Measurements from ENCODE around the gene SORBS1. TPM values are rescaled to one million over a fixed set of nuclear protein-coding genes. Genes with fewer than 3 reads are reported as not detected.

SORBS1 gene
- total RNA-seq, 4 donors from 2014 or later, result 92.2 to 308 (median 150) TPM

- Histone ChIP-seq H3K4me3 (no peak overlapping the region), H3K36me3 (no peaks in the 10 kb centered on the region), H3K27ac (peak overlapping the region; percentile 74 to 94 (median 83)), H3K27me3 (no peaks in the 10 kb centered on the region), H3K9me3 (no peaks in the 10 kb centered on the region), H3K4me1 (peaks cover 30 to 76% (median 43%) of the 10 kb centered on the region in 4 donors)
- TF ChIP-seq CTCF (IDR thresholded peaks at IDR 0.05), result no peak
- TF ChIP-seq EP300 (IDR thresholded peaks at IDR 0.05; ENCODE audit: low read depth), result no peak
- no peak for TF ChIP-seq POLR2A (IDR thresholded peaks at IDR 0.05)
- no peak for TF ChIP-seq POLR2AphosphoS5 (IDR thresholded peaks at IDR 0.05)
- in situ Hi-C loops (cut with MboI; ENCODE audit: low pct_ligation_motif_present in 1 of 4, low pct_unique_long_range_greater_than_20kb in 1 of 4, low sequenced_read_pairs in 3 of 4) (no loop called here), intact Hi-C loops (cut with DNase I; ENCODE audit: low total_unique reads) (no loop called here)
- no peak for DNase-seq
- 53 to 68% methylated on average over 3 to 12 of the region's 12 CpGs for WGBS, 2 donors (ENCODE audit: low coverage in 1 of 2)
Measured at GRCh38 chr10:95544783-95545500, 16.2 kb downstream of the SORBS1 start.

DNA sequence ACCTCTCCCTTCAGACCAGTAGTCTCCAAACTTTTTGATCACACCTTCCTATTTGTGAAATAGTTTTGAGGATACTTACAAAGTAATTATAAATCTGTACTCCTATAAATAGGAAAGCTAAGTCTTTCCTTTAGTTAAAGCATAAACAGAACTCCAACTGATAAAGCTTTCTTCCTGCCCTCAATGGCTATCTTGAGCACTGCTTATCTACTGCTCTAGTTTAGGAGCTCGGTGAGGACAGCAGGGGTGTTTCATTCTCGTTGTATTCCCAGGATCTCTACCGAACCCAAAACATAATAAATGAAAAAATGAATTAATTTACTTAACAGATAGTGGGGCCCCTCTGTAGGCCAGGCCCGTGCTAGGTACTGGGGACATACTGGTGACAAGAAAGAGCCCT is 17.7 kb downstream of the SORBS1 start:
- no peak for TF ChIP-seq POLR2AphosphoS5 (IDR thresholded peaks at IDR 0.05)
- TF ChIP-seq POLR2A (IDR thresholded peaks at IDR 0.05), result no peak
- TF ChIP-seq EP300 (IDR thresholded peaks at IDR 0.05; ENCODE audit: low read depth), result no peak
- no peak for DNase-seq
- H3K4me3 ChIP-seq, result no peak overlapping the region
- intact Hi-C loops (cut with DNase I; ENCODE audit: low total_unique reads), result no loop called here
- H3K9me3 ChIP-seq, result no peaks in the 10 kb centered on the region
- WGBS, 2 donors (ENCODE audit: low coverage in 1 of 2), result 46 to 100% methylated on average over 1 to 4 of the region's 4 CpGs
- H3K36me3 ChIP-seq, result no peaks in the 10 kb centered on the region
- in situ Hi-C loops (cut with MboI; ENCODE audit: low pct_ligation_motif_present in 1 of 4, low pct_unique_long_range_greater_than_20kb in 1 of 4, low sequenced_read_pairs in 3 of 4), result no loop called here
- H3K27me3 ChIP-seq, result no peaks in the 10 kb centered on the region
- peaks cover 31 to 81% (median 44%) of the 10 kb centered on the region in 4 donors for H3K4me1 ChIP-seq
- H3K27ac ChIP-seq, result peak overlapping the region; percentile 74 to 94 (median 83)

DNA sequence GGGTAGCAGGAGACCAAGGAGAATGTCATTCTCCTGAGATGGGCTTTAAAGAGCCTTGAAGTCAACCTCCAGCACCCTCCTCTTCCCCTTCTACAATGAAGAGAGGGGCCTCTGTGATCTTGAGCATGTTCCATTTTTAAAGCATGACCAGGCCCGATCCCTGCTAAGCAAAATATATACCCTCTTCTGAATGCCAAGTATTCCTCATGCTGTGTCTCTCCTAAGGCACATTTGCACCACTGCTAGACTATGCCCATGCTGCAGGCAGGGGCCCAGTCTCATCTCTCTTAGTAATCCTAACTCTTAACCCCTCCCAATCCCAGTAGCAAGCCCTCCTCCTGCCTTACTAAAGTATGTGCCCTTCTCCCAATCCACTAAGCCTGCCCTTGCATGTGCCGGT is 18.4 kb downstream of the SORBS1 start:
- Histone ChIP-seq H3K4me1 (peaks cover 28 to 77% (median 44%) of the 10 kb centered on the region in 4 donors), H3K27me3 (no peaks in the 10 kb centered on the region), H3K9me3 (no peaks in the 10 kb centered on the region), H3K27ac (peak overlapping the region; percentile 74 to 94 (median 83)), H3K36me3 (no peaks in the 10 kb centered on the region), H3K4me3 (no peak overlapping the region)
- intact Hi-C loops (cut with DNase I; ENCODE audit: low total_unique reads), result no loop called here
- no peak for TF ChIP-seq CTCF (IDR thresholded peaks at IDR 0.05)
- no peak for TF ChIP-seq EP300 (IDR thresholded peaks at IDR 0.05; ENCODE audit: low read depth)
- TF ChIP-seq POLR2A (IDR thresholded peaks at IDR 0.05), result no peak
- no peak for TF ChIP-seq POLR2AphosphoS5 (IDR thresholded peaks at IDR 0.05)
- WGBS, 2 donors (ENCODE audit: low coverage in 1 of 2), result 81% methylated on average over 2 of the region's 2 CpGs; no CpG with 5 or more reads in 1 of the 2 donors
- DNase-seq, result no peak
- in situ Hi-C loops (cut with MboI; ENCODE audit: low pct_ligation_motif_present in 1 of 4, low pct_unique_long_range_greater_than_20kb in 1 of 4, low sequenced_read_pairs in 3 of 4), result no loop called here

GRCh38 chr10:95542330-95542729 is 18.8 kb downstream of the SORBS1 start:
- H3K4me1 ChIP-seq, result peaks cover 23 to 73% (median 45%) of the 10 kb centered on the region in 4 donors

More at GRCh38 chr10:95542330-95542729, 18.8 kb downstream of the SORBS1 start:
- H3K4me3 ChIP-seq, result no peak overlapping the region
- intact Hi-C loops (cut with DNase I; ENCODE audit: low total_unique reads), result no loop called here
- 49 to 50% methylated on average over 4 of the region's 4 CpGs for WGBS, 2 donors (ENCODE audit: low coverage in 1 of 2)
- TF ChIP-seq POLR2AphosphoS5 (IDR thresholded peaks at IDR 0.05), result no peak
- no peak for TF ChIP-seq EP300 (IDR thresholded peaks at IDR 0.05; ENCODE audit: low read depth)
- TF ChIP-seq POLR2A (IDR thresholded peaks at IDR 0.05), result no peak
- TF ChIP-seq CTCF (IDR thresholded peaks at IDR 0.05), result no peak
- no peaks in the 10 kb centered on the region for H3K27me3 ChIP-seq
- DNase-seq, result no peak
- H3K27ac ChIP-seq, result peak overlapping the region; percentile 74 to 94 (median 83)
- H3K9me3 ChIP-seq, result no peaks in the 10 kb centered on the region
- H3K36me3 ChIP-seq, result no peaks in the 10 kb centered on the region
- in situ Hi-C loops (cut with MboI; ENCODE audit: low pct_ligation_motif_present in 1 of 4, low pct_unique_long_range_greater_than_20kb in 1 of 4, low sequenced_read_pairs in 3 of 4), result no loop called here
